Hepatocyte (in vitro differentiated cells): ENCODE data around the gene LARP1. TPM values are rescaled to one million over a fixed set of nuclear protein-coding genes. Genes with fewer than 3 reads are reported as not detected.

Source experiments
- DNase-seq: peaks from one replicate; pipeline ENCODE4 v3.0.0-alpha.2; 2016; ENCODE audit warnings: low spot score
- H2AFZ ChIP-seq: fragments of 200-600 bp; sonication (generic); 2 replicates; pipeline ENCODE4 v1.6.0; 2016; ENCODE audit warnings: antibody characterized with exemption, mild to moderate bottlenecking
- H3K27ac ChIP-seq: fragments of 200-600 bp; sonication (generic); 2 replicates; pipeline ENCODE4 v1.5.1; 2016; ENCODE audit warnings: mild to moderate bottlenecking
- H3K27me3 ChIP-seq: fragments of 200-600 bp; sonication (generic); 2 replicates; pipeline ENCODE4 v1.6.1; 2016
- H3K36me3 ChIP-seq: fragments of 200-600 bp; sonication (generic); replicated peaks from 2 replicates; pipeline ENCODE4 v1.5.1; 2016; ENCODE audit warnings: low read depth; ENCODE audit not compliant: insufficient read depth
- H3K4me1 ChIP-seq: fragments of 200-600 bp; sonication (generic); 2 replicates; pipeline ENCODE4 v1.5.1; 2016; ENCODE audit warnings: mild to moderate bottlenecking, moderate library complexity; ENCODE audit not compliant: insufficient read depth
- H3K4me2 ChIP-seq: fragments of 200-600 bp; sonication (generic); 2 replicates; pipeline ENCODE4 v1.6.0; 2016
- H3K4me3 ChIP-seq: fragments of 200-600 bp; sonication (generic); 2 replicates; pipeline ENCODE4 v1.5.1; 2016; ENCODE audit warnings: mild to moderate bottlenecking
- H3K79me2 ChIP-seq: fragments of 200-600 bp; sonication (generic); 2 replicates; pipeline ENCODE4 v1.6.0; 2017; ENCODE audit warnings: mild to moderate bottlenecking
- H3K9me2 ChIP-seq: fragments of 200-600 bp; sonication (generic); replicated peaks from 2 replicates; pipeline ENCODE4 v1.6.0; 2017; ENCODE audit warnings: mild to moderate bottlenecking; ENCODE audit not compliant: insufficient read depth
- H3K9me3 ChIP-seq: fragments of 200-600 bp; sonication (generic); 2 replicates; pipeline ENCODE4 v1.5.1; 2016; ENCODE audit warnings: low read depth, mild to moderate bottlenecking
- H4K20me1 ChIP-seq: fragments of 200-600 bp; sonication (generic); 2 replicates; pipeline ENCODE4 v1.6.0; 2016; ENCODE audit warnings: mild to moderate bottlenecking; ENCODE audit not compliant: insufficient read depth, poor library complexity, severe bottlenecking
- EZH2 ChIP-seq: fragments of 200-600 bp; sonication (generic); IDR thresholded peaks from 2 replicates; pipeline ENCODE4 v1.6.1; 2016; ENCODE audit warnings: antibody characterized with exemption, mild to moderate bottlenecking, borderline replicate concordance
- EZH2phosphoT487 ChIP-seq: fragments of 200-600 bp; sonication (generic); IDR thresholded peaks from one replicate; pipeline ENCODE4 v1.6.1; 2018; ENCODE audit warnings: antibody characterized with exemption, mild to moderate bottlenecking, low read depth, moderate library complexity; ENCODE audit not compliant: unreplicated experiment, severe bottlenecking
- WGBS: methylation state at CpG from one replicate; pipeline ENCODE4 v1.1.6; 2016; ENCODE audit warnings: low lambda C conversion rate; ENCODE audit errors: missing lambda C conversion rate; 5-methylcytosine and 5-hydroxymethylcytosine counted together
- polyA plus RNA-seq: library from polyadenylated mRNA; unstranded; fragments of >200 nt; fragmentation: Nextera tagmentation; extraction: Ambion mirVana; gene quantifications from 2 replicates; pipeline ENCODE4 v1.2.1, GENCODE V29; 2016
- total RNA-seq: library from RNA; depleted of rRNA; stranded (reverse); fragments of >200 nt; gene quantifications from 2 replicates; pipeline ENCODE4 v1.2.3, GENCODE V29; 2014
- TF ChIP-seq, protein P1 (sequence below): fragments of 200-600 bp; sonication (generic); IDR thresholded peaks from 2 replicates; pipeline ENCODE4 v1.5.1; 2016; ENCODE audit warnings: antibody characterized with exemption, mild to moderate bottlenecking; ENCODE audit not compliant: poor library complexity

The LARP1 gene
- total and polyA plus RNA-seq, 2 experiments from 2014 or later = 62.9 to 75.0 TPM

- H3K9me2 ChIP-seq = no peaks in the 10 kb centered on the region
- no peak overlapping the region for H3K4me3 ChIP-seq
- no peaks in the 10 kb centered on the region for H3K27me3 ChIP-seq
- H3K9me3 ChIP-seq = no peaks in the 10 kb centered on the region
- WGBS = 88% methylated on average over 4 of the region's 4 CpGs
- peak overlapping the region; percentile 94 for H3K27ac ChIP-seq
- H3K4me2 ChIP-seq = peak overlapping the region; percentile 85
- H4K20me1 ChIP-seq = peaks cover 38% of the 10 kb centered on the region
- TF ChIP-seq EZH2phosphoT487 (no peak), EZH2 (no peak)
- TF ChIP-seq, protein P1, sequence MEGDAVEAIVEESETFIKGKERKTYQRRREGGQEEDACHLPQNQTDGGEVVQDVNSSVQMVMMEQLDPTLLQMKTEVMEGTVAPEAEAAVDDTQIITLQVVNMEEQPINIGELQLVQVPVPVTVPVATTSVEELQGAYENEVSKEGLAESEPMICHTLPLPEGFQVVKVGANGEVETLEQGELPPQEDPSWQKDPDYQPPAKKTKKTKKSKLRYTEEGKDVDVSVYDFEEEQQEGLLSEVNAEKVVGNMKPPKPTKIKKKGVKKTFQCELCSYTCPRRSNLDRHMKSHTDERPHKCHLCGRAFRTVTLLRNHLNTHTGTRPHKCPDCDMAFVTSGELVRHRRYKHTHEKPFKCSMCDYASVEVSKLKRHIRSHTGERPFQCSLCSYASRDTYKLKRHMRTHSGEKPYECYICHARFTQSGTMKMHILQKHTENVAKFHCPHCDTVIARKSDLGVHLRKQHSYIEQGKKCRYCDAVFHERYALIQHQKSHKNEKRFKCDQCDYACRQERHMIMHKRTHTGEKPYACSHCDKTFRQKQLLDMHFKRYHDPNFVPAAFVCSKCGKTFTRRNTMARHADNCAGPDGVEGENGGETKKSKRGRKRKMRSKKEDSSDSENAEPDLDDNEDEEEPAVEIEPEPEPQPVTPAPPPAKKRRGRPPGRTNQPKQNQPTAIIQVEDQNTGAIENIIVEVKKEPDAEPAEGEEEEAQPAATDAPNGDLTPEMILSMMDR = no peak
- H3K36me3 ChIP-seq = no peaks in the 10 kb centered on the region
- peaks cover 72% of the 10 kb centered on the region for H3K79me2 ChIP-seq
- H3K4me1 ChIP-seq = peaks cover 12% of the 10 kb centered on the region
- DNase-seq = no peak
- no peak overlapping the region for H2AFZ ChIP-seq
These were observed 105.6 kb downstream of the LARP1 start for GRCh38 chr5:154860765-154861164.

DNA sequence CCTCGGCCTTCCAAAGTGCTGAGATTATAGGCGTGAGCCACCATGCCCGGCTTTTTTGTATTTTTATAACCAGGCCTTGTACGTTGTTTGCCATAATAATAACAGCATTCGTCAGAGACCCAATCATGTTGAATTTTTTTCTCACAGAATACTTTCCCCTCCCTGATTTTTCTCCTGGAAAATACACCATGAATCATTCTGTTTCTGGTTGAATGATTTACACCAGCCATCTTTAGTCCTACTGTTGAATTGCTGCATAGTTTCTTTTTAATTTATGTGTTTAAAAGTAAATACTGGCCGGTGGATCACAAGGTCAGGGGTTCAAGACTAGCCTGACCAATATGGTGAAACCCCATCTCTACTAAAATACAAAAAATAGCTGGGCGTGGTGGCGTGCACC is 106.8 kb downstream of the LARP1 start:
- Histone ChIP-seq H2AFZ (no peak overlapping the region), H3K27ac (no peak overlapping the region), H3K79me2 (peaks cover 83% of the 10 kb centered on the region), H3K4me2 (peak overlapping the region; percentile 5), H3K4me3 (no peak overlapping the region), H3K9me3 (no peaks in the 10 kb centered on the region), H3K4me1 (peaks cover 6% of the 10 kb centered on the region), H4K20me1 (peaks cover 41% of the 10 kb centered on the region), H3K27me3 (no peaks in the 10 kb centered on the region), H3K36me3 (no peaks in the 10 kb centered on the region), H3K9me2 (no peaks in the 10 kb centered on the region)
- TF ChIP-seq EZH2 = no peak
- TF ChIP-seq, protein P1 = no peak
- TF ChIP-seq EZH2phosphoT487 = no peak
- 88% methylated on average over 8 of the region's 8 CpGs for WGBS
- no peak for DNase-seq

GRCh38 chr5:154862766-154863165 is 107.6 kb downstream of the LARP1 start:
- DNase-seq = no peak
- Histone ChIP-seq H3K4me1 (peaks cover 5% of the 10 kb centered on the region), H4K20me1 (peaks cover 41% of the 10 kb centered on the region), H3K4me2 (peak overlapping the region; percentile 5), H2AFZ (no peak overlapping the region), H3K36me3 (no peaks in the 10 kb centered on the region), H3K27ac (no peak overlapping the region), H3K9me3 (no peaks in the 10 kb centered on the region), H3K27me3 (no peaks in the 10 kb centered on the region), H3K9me2 (no peaks in the 10 kb centered on the region), H3K79me2 (peaks cover 91% of the 10 kb centered on the region), H3K4me3 (no peak overlapping the region)
- 90% methylated on average over 2 of the region's 2 CpGs for WGBS
- no peak for TF ChIP-seq EZH2

DNA sequence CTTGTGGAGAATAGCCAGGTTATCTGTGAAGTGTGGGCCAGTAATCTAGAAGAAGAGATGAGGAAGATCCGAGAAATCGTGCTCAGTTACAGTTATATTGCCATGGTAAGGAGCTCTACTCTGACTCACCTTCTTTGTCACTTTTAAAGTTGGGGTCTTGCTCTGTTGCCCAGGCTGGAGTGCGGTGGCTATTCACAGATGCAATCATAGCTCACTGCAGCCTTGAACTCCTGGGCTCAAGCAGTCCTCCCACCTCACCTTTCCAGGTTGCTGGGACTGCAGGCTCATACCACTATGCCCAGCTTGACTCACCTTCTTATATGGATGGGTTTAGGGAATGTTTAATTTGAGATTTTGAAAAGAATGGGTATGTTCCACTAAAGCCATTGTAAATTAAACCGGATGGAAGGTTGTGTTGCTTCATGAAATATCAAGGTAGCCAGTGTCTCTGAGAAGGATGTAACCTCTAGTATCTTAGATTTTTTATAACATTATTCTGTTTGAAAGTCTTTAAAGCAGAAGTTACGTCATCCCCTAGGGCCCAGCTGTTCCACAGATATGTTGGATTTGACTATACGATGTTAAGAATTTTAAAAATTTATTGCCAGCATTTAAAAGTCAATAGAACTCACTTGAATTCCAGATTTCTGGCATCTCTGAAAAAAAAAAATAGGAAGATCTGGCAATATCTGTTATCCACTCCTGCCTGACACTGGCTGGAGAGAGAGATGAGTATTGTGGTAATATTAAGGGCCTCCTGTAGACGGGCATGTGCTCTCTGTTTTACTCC is 108.3 kb downstream of the LARP1 start:
- Histone ChIP-seq H3K4me2 (no peak overlapping the region), H3K27me3 (no peaks in the 10 kb centered on the region), H3K4me3 (no peak overlapping the region), H3K27ac (no peak overlapping the region), H3K36me3 (no peaks in the 10 kb centered on the region), H4K20me1 (peaks cover 41% of the 10 kb centered on the region), H3K79me2 (peaks cover 93% of the 10 kb centered on the region), H3K4me1 (peaks cover 5% of the 10 kb centered on the region), H3K9me2 (no peaks in the 10 kb centered on the region), H2AFZ (no peak overlapping the region), H3K9me3 (no peaks in the 10 kb centered on the region)
- DNase-seq = no peak
- WGBS = 88% methylated on average over 7 of the region's 7 CpGs
- TF ChIP-seq, protein P1 = no peak
- no peak for TF ChIP-seq EZH2
- TF ChIP-seq EZH2phosphoT487 = no peak
